GM12878 (cell line): ENCODE measurements around the gene PLSCR1. TPM values are rescaled to one million over a fixed set of nuclear protein-coding genes. Genes with fewer than 3 reads are reported as not detected.
A peak's percentile ranks its signal among the peaks of the same experiment; 100 is the strongest.

Experiments
- ATAC-seq: fragments of 200-7000 bp; cut with Tn5 transposase; 3 replicates; pipeline ENCODE4 v1.9.1; 2020; ENCODE audit warnings: mild to moderate bottlenecking, moderate library complexity
- BruUV-seq: library from RNA; stranded (reverse); fragments of 400-500 nt; replicated peaks from 2 replicates; lab custom pipeline; 2021; lab: Mats Ljungman, UMichigan
- CTCF ChIA-PET: fragments of 300-600 bp; sonication (Branson Sonifier 250); formaldehyde crosslinking; extraction: SDS; loops from one replicate; lab custom pipeline; 2021; ENCODE audit warnings: inconsistent platforms; lab: Yijun Ruan, JAX
- POLR2A ChIA-PET: fragments of 350-600 bp; formaldehyde crosslinking; extraction: SDS; loops from one replicate; lab custom pipeline; 2021; ENCODE audit warnings: inconsistent platforms; lab: Charles Lee
- RAD21 ChIA-PET: fragments of 300-600 bp; sonication (Branson Sonifier 250); formaldehyde crosslinking; loops from one replicate; lab custom pipeline; 2023; ENCODE audit warnings: antibody characterized with exemption; ENCODE audit not compliant: unreplicated experiment; lab: Charles Lee
- SMC1A ChIA-PET: fragments of 300-600 bp; sonication (Branson Sonifier 250); formaldehyde crosslinking; loops from one replicate; lab custom pipeline; 2023; ENCODE audit not compliant: unreplicated experiment, uncharacterized antibody; lab: Charles Lee
- DNase-seq: peaks from one replicate; pipeline ENCODE4 v3.0.0-alpha.2; 2011; ENCODE audit warnings: low read depth, low spot score
- FAIRE-seq: peaks from 3 replicates; lab custom pipeline; 2011; peaks lifted over from hg19 to GRCh38; lab: Jason Lieb, UNC
- H2AFZ ChIP-seq: 2 replicates; pipeline ENCODE4 v1.6.0; 2011; ENCODE audit warnings: low read depth, low read length, control low read depth; ENCODE audit not compliant: control insufficient read depth
- H3K27ac ChIP-seq: 2 replicates; pipeline ENCODE4 v1.5.1; 2011; ENCODE audit warnings: control low read depth; ENCODE audit not compliant: control insufficient read depth, insufficient read depth
- H3K27me3 ChIP-seq, 2 experiments: replicated peaks in 1 of 2; 2 replicates each; pipeline versions ENCODE4 v1.6.0 to v1.6.1; 2011; ENCODE audit warnings: low read length in 1 of 2; ENCODE audit not compliant: control insufficient read depth in 2 of 2, insufficient read depth in 2 of 2
- H3K36me3 ChIP-seq, 2 experiments: 2 replicates each; pipeline ENCODE4 v1.5.1; 2011; ENCODE audit warnings: low read length in 1 of 2; ENCODE audit not compliant: control insufficient read depth in 2 of 2, insufficient read depth in 2 of 2
- H3K4me1 ChIP-seq: 2 replicates; pipeline ENCODE4 v1.6.1; 2011; ENCODE audit warnings: mild to moderate bottlenecking, low read length, moderate library complexity, mixed read lengths; ENCODE audit not compliant: control insufficient read depth, insufficient read depth
- H3K4me2 ChIP-seq: 2 replicates; pipeline ENCODE4 v1.6.0; 2011; ENCODE audit warnings: control low read depth; ENCODE audit not compliant: control insufficient read depth, insufficient read depth
- H3K4me3 ChIP-seq: fragments of 200-600 bp; sonication (generic); 2 replicates; pipeline ENCODE4 v1.5.1; 2016
- H3K79me2 ChIP-seq: 2 replicates; pipeline ENCODE4 v1.6.0; 2011; ENCODE audit warnings: low read length; ENCODE audit not compliant: control insufficient read depth, insufficient read depth
- H3K9ac ChIP-seq: 2 replicates; pipeline ENCODE4 v1.8.0; 2011; ENCODE audit warnings: low read length, control low read depth, mixed read lengths; ENCODE audit not compliant: control insufficient read depth, insufficient read depth
- H3K9me3 ChIP-seq: replicated peaks from 3 replicates; pipeline ENCODE4 v1.5.1; 2011; ENCODE audit warnings: mild to moderate bottlenecking, low read length; ENCODE audit not compliant: control insufficient read depth, insufficient read depth
- H4K20me1 ChIP-seq: 2 replicates; pipeline ENCODE4 v1.6.0; 2011; ENCODE audit not compliant: control insufficient read depth, insufficient read depth
- CHD2 ChIP-seq: IDR thresholded peaks from 2 replicates; pipeline ENCODE4 v1.6.1; 2011; ENCODE audit warnings: low read depth, low read length, improper control_type of control experiment, borderline replicate concordance
- GABPA ChIP-seq: IDR thresholded peaks from 2 replicates; pipeline ENCODE4 v1.6.1; 2014; ENCODE audit warnings: antibody characterized with exemption, low read depth, mild to moderate bottlenecking, inconsistent platforms
- HDGF ChIP-seq: fragments of 450-650 bp; IDR thresholded peaks from 2 replicates; pipeline ENCODE4 v1.6.1; 2016; ENCODE audit warnings: antibody characterized with exemption
- IKZF1 ChIP-seq: fragments of 450-650 bp; conservative IDR thresholded peaks from 2 replicates; pipeline ENCODE4 v1.6.1; 2017; ENCODE audit warnings: antibody characterized with exemption, mild to moderate bottlenecking
- JUNB ChIP-seq: IDR thresholded peaks from 2 replicates; pipeline ENCODE4 v1.6.1; 2016; ENCODE audit warnings: antibody characterized with exemption, mild to moderate bottlenecking
- MYC ChIP-seq: IDR thresholded peaks from 2 replicates; pipeline ENCODE4 v1.6.1; 2011; ENCODE audit warnings: mild to moderate bottlenecking, low read length, moderate library complexity, inconsistent platforms; ENCODE audit not compliant: insufficient read depth, insufficient replicate concordance, insufficient read length, severe bottlenecking
- NRF1 ChIP-seq: conservative IDR thresholded peaks from 2 replicates; pipeline ENCODE4 v1.6.1; 2011; ENCODE audit warnings: mild to moderate bottlenecking, low read depth, low read length, improper control_type of control experiment
- PAX8 ChIP-seq: fragments of 450-650 bp; IDR thresholded peaks from 2 replicates; pipeline ENCODE4 v1.6.1; 2017; ENCODE audit warnings: mild to moderate bottlenecking, moderate library complexity
- POLR2A ChIP-seq: IDR thresholded peaks from 2 replicates; pipeline ENCODE4 v1.6.1; 2011; ENCODE audit warnings: low read depth, mild to moderate bottlenecking, low read length
- TAF1 ChIP-seq: IDR thresholded peaks from 2 replicates; pipeline ENCODE4 v1.6.1; 2011; ENCODE audit warnings: mild to moderate bottlenecking, low read depth, low read length, borderline replicate concordance
- TBL1XR1 ChIP-seq: IDR thresholded peaks from 2 replicates; pipeline ENCODE4 v1.6.1; 2012; ENCODE audit warnings: low read depth, low read length, improper control_type of control experiment
- WGBS: methylation state at CpG from one replicate; pipeline ENCODE4 v1.1.6; 2016; ENCODE audit warnings: low lambda C conversion rate; ENCODE audit not compliant: insufficient replicate concordance, insufficient coverage; ENCODE audit errors: missing lambda C conversion rate; 5-methylcytosine and 5-hydroxymethylcytosine counted together
- in situ Hi-C: fragments of 300-500 bp; cut with MboI; formaldehyde crosslinking; loops from 9 replicates; pipeline ENCODE4 v1.14.3; 2018; ENCODE audit warnings: mixed read lengths
- intact Hi-C: fragments of 100-400 bp; cut with micrococcal nuclease; formaldehyde crosslinking; loops from one replicate; pipeline ENCODE4 v1.14.2; 2022; ENCODE audit not compliant: unreplicated experiment
- polyA plus RNA-seq, 11 experiments: library from polyadenylated mRNA; depleted of rRNA in 4 of 11; unstranded in 6 of 11; stranded (reverse) in 5 of 11; fragments of >200 nt; fragmentation: Nextera tagmentation in 4 of 11; fragmentation: Illumina TruSeq in 1 of 11; extraction: Ambion mirVana in 4 of 11; extraction: Trizol in 1 of 11; gene quantifications; 1 replicate in 1 of 11; 2 replicates in 10 of 11; pipeline versions ENCODE4 v1.2.1 to v1.2.3, GENCODE V29; 2011 to 2016; ENCODE audit warnings: inconsistent platforms in 2 of 11, missing spikeins in 2 of 11, low read depth in 1 of 11
- total RNA-seq, 4 experiments: library from RNA; depleted of rRNA in 3 of 4; stranded (reverse); fragments of >200 nt in 3 of 4; fragmentation: Illumina TruSeq in 1 of 4; extraction: Trizol in 1 of 4; gene quantifications; 2 replicates each; pipeline versions ENCODE4 v1.2.1 to v1.2.3, GENCODE V29; 2013 to 2021
- TF ChIP-seq, protein P1 (sequence below), 3 experiments: IDR thresholded peaks in 2 of 3; conservative IDR thresholded peaks in 1 of 3; 2 replicates each; pipeline ENCODE4 v1.5.1; 2011; ENCODE audit warnings: low read depth in 3 of 3, low read length in 3 of 3, mild to moderate bottlenecking in 3 of 3, control low read depth in 2 of 3, moderate library complexity in 2 of 3, inconsistent platforms in 1 of 3, mixed read lengths in 1 of 3; ENCODE audit not compliant: control insufficient read depth in 2 of 3, insufficient read depth in 1 of 3; ENCODE audit errors: extremely low read depth in 1 of 3
- TF ChIP-seq, protein P2 (sequence below): fragments of 150-350 bp; IDR thresholded peaks from 2 replicates; pipeline ENCODE4 v1.6.1; 2014; ENCODE audit warnings: mild to moderate bottlenecking, low read depth, low read length
- TF ChIP-seq, protein P3 (sequence below): fragments of 450-650 bp; IDR thresholded peaks from 2 replicates; pipeline ENCODE4 v1.6.1; 2018; ENCODE audit warnings: borderline replicate concordance, mild to moderate bottlenecking; ENCODE audit not compliant: partially characterized antibody
- TF ChIP-seq, protein P4 (sequence below): IDR thresholded peaks from 2 replicates; pipeline ENCODE4 v1.6.1; 2012; ENCODE audit warnings: mild to moderate bottlenecking, low read depth, low read length

Gene PLSCR1
- total and polyA plus RNA-seq, 10 of the 15 experiments (the other 5 are each of a cell fraction or from before 2014, with no cell fraction given), result 35.4 to 77.8 (median 41.1) TPM

DNA sequence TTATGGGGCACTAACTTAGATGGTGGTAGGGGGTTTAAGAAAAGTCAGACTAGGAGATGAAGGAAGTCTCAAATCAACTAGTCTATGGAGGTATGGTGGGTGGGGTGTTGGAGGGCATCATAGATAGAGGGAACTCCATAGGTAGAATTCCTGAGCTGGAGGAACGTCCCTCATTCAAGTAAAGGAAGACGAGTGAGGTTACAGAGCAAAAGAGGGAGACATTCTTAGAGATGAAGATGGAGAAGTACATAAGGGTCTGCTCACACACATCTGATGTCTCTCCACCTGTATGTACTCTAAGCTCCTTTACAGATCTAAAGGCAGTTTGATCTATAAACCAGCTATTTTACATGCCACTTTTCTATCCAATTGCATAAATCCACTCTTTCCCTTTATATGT is 1.4 kb downstream of the PLSCR1 start:
- no peaks in the 10 kb centered on the region for H3K9me3 ChIP-seq
- FAIRE-seq (no peak), DNase-seq (no peak), ATAC-seq (no peak)
- peak overlapping the region; percentile 87 for H3K9ac ChIP-seq
- H2AFZ ChIP-seq, result no peak overlapping the region; the same call in 1 of the 2 replicates
- H3K4me2 ChIP-seq, result peak overlapping the region; percentile 88
- ChIA-PET SMC1A (interaction anchor here (0.6 to 2.9 kb wide), 12 partner anchors 9 to 633 kb away, joined by 3 to 9 read pairs (median 3); partner anchors contain the start of gene PLSCR2), POLR2A (interaction anchor here (1.0 to 1.2 kb wide), 2 partner anchors 8 to 39 kb away, joined by 4 to 6 read pairs; no protein-coding TSS in a partner anchor), RAD21 (interaction anchor here (0.9 to 2.1 kb wide), 3 partner anchors 10 to 39 kb away, joined by 3 to 6 read pairs (median 3); no protein-coding TSS in a partner anchor), CTCF (interaction anchor here (1.0 to 1.2 kb wide), 3 partner anchors 8 to 51 kb away, joined by 3 to 4 read pairs (median 3); no protein-coding TSS in a partner anchor)
- H3K36me3 ChIP-seq, result no peaks in the 10 kb centered on the region
- no peak overlapping the region; the same call in 1 of the 2 replicates for H3K27ac ChIP-seq
- H4K20me1 ChIP-seq, result no peaks in the 10 kb centered on the region
- TSS peak; percentile 51 for BruUV-seq
- H3K27me3 ChIP-seq, result no peaks in the 10 kb centered on the region
- peaks cover 51% of the 10 kb centered on the region for H3K79me2 ChIP-seq
- peak overlapping the region; percentile 89 for H3K4me3 ChIP-seq
- intact Hi-C loops (loop anchor here (5.0 kb wide), 1 partner anchor 76 kb away; the partner anchor contains the start of gene PLSCR2), in situ Hi-C loops (no loop called here)
- 0% methylated on average over 2 of the region's 2 CpGs for WGBS
- no peaks in the 10 kb centered on the region; the same call in 1 of the 2 replicates for H3K4me1 ChIP-seq
- no peak for TF ChIP-seq JUNB
- no peak for TF ChIP-seq HDGF
- no peak for TF ChIP-seq GABPA
- TF ChIP-seq, protein P1, sequence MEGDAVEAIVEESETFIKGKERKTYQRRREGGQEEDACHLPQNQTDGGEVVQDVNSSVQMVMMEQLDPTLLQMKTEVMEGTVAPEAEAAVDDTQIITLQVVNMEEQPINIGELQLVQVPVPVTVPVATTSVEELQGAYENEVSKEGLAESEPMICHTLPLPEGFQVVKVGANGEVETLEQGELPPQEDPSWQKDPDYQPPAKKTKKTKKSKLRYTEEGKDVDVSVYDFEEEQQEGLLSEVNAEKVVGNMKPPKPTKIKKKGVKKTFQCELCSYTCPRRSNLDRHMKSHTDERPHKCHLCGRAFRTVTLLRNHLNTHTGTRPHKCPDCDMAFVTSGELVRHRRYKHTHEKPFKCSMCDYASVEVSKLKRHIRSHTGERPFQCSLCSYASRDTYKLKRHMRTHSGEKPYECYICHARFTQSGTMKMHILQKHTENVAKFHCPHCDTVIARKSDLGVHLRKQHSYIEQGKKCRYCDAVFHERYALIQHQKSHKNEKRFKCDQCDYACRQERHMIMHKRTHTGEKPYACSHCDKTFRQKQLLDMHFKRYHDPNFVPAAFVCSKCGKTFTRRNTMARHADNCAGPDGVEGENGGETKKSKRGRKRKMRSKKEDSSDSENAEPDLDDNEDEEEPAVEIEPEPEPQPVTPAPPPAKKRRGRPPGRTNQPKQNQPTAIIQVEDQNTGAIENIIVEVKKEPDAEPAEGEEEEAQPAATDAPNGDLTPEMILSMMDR (IDR thresholded peaks at IDR 0.05 in 2 of 3, conservative IDR thresholded peaks at IDR 0.05 in 1 of 3; ENCODE audit: control insufficient read depth in 2 of 3, extremely low read depth in 1 of 3, insufficient read depth in 1 of 3, low read depth in 3 of 3, low read length in 3 of 3), result no peak
- no peak for TF ChIP-seq PAX8
- TF ChIP-seq, protein P2, sequence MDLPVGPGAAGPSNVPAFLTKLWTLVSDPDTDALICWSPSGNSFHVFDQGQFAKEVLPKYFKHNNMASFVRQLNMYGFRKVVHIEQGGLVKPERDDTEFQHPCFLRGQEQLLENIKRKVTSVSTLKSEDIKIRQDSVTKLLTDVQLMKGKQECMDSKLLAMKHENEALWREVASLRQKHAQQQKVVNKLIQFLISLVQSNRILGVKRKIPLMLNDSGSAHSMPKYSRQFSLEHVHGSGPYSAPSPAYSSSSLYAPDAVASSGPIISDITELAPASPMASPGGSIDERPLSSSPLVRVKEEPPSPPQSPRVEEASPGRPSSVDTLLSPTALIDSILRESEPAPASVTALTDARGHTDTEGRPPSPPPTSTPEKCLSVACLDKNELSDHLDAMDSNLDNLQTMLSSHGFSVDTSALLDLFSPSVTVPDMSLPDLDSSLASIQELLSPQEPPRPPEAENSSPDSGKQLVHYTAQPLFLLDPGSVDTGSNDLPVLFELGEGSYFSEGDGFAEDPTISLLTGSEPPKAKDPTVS, result no peak
- TF ChIP-seq, protein P3, sequence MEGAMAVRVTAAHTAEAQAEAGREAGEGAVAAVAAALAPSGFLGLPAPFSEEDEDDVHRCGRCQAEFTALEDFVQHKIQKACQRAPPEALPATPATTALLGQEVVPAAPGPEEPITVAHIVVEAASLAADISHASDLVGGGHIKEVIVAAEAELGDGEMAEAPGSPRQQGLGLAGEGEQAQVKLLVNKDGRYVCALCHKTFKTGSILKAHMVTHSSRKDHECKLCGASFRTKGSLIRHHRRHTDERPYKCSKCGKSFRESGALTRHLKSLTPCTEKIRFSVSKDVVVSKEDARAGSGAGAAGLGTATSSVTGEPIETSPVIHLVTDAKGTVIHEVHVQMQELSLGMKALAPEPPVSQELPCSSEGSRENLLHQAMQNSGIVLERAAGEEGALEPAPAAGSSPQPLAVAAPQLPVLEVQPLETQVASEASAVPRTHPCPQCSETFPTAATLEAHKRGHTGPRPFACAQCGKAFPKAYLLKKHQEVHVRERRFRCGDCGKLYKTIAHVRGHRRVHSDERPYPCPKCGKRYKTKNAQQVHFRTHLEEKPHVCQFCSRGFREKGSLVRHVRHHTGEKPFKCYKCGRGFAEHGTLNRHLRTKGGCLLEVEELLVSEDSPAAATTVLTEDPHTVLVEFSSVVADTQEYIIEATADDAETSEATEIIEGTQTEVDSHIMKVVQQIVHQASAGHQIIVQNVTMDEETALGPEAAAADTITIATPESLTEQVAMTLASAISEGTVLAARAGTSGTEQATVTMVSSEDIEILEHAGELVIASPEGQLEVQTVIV, result no peak
- TF ChIP-seq TBL1XR1, result no peak
- TF ChIP-seq, protein P4, sequence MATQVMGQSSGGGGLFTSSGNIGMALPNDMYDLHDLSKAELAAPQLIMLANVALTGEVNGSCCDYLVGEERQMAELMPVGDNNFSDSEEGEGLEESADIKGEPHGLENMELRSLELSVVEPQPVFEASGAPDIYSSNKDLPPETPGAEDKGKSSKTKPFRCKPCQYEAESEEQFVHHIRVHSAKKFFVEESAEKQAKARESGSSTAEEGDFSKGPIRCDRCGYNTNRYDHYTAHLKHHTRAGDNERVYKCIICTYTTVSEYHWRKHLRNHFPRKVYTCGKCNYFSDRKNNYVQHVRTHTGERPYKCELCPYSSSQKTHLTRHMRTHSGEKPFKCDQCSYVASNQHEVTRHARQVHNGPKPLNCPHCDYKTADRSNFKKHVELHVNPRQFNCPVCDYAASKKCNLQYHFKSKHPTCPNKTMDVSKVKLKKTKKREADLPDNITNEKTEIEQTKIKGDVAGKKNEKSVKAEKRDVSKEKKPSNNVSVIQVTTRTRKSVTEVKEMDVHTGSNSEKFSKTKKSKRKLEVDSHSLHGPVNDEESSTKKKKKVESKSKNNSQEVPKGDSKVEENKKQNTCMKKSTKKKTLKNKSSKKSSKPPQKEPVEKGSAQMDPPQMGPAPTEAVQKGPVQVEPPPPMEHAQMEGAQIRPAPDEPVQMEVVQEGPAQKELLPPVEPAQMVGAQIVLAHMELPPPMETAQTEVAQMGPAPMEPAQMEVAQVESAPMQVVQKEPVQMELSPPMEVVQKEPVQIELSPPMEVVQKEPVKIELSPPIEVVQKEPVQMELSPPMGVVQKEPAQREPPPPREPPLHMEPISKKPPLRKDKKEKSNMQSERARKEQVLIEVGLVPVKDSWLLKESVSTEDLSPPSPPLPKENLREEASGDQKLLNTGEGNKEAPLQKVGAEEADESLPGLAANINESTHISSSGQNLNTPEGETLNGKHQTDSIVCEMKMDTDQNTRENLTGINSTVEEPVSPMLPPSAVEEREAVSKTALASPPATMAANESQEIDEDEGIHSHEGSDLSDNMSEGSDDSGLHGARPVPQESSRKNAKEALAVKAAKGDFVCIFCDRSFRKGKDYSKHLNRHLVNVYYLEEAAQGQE, result no peak
- no peak for TF ChIP-seq CHD2
- no peak for TF ChIP-seq POLR2A
- no peak for TF ChIP-seq MYC
- TF ChIP-seq NRF1, result no peak
- no peak for TF ChIP-seq TAF1
- no peak for TF ChIP-seq IKZF1
